SH-SY5Y (cell line): ENCODE results near the gene DMRT2.

Source experiments
- GATA2 ChIP-seq: IDR thresholded peaks from 2 replicates; pipeline ENCODE4 v1.6.1; 2011; ENCODE audit warnings: mild to moderate bottlenecking, low read depth, low read length
- GATA3 ChIP-seq: IDR thresholded peaks from 2 replicates; pipeline ENCODE4 v1.6.1; 2011; ENCODE audit warnings: low read depth, mild to moderate bottlenecking, low read length, moderate library complexity

DNA sequence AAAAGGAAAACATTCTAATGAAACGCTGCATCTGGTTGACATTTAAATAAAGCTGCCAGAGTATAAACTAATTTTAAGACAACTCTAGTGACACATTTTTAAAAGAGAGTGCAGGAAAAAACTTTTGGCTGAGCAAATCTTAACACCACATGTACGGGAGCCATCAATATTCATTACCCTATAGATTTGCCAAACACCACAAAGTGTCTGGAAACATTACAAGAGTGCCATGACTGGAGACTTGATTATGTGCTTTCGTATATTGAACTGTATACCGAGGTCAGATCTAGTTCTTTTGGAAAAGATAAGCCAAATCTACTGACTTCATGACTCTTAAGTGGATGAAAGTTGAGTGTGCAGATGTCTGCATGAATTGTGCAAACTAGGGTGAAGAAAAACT is 10.6 kb upstream of the DMRT2 start:
- TF ChIP-seq GATA2 (no peak), GATA3 (no peak)
